HAP-1 (cell line): ENCODE results near the gene CTDSP2.

Experiments
- DNase-seq, 2 experiments: peaks; one replicate each; pipeline ENCODE4 v3.0.0-alpha.2; 2016 to 2020; ENCODE audit warnings: low spot score in 2 of 2
- H3K27me3 ChIP-seq: fragments of 250-450 bp; sonication (Bioruptor Pico); 2 replicates; pipeline ENCODE4 v1.5.1; 2020; ENCODE audit warnings: low read depth, mild to moderate bottlenecking, moderate library complexity
- H3K36me3 ChIP-seq: fragments of 250-450 bp; sonication (Bioruptor Pico); replicated peaks from 2 replicates; pipeline ENCODE4 v1.5.1; 2020; ENCODE audit warnings: mild to moderate bottlenecking
- H3K4me1 ChIP-seq: fragments of 250-450 bp; sonication (Bioruptor Pico); 2 replicates; pipeline ENCODE4 v1.5.1; 2020; ENCODE audit warnings: mild to moderate bottlenecking
- H3K4me3 ChIP-seq: fragments of 250-450 bp; sonication (Bioruptor Pico); 2 replicates; pipeline ENCODE4 v1.5.1; 2020; ENCODE audit warnings: mild to moderate bottlenecking, moderate library complexity
- H3K9me3 ChIP-seq: fragments of 250-450 bp; sonication (Bioruptor Pico); 2 replicates; pipeline ENCODE4 v1.5.1; 2020; ENCODE audit warnings: mild to moderate bottlenecking, moderate library complexity
- in situ Hi-C: fragments of 300-500 bp; cut with MboI; formaldehyde crosslinking; loops from 3 replicates; pipeline ENCODE4 v1.14.3; 2020; ENCODE audit warnings: low sequenced_read_pairs, inconsistent platforms, mixed read lengths

The CTDSP2 gene

DNA sequence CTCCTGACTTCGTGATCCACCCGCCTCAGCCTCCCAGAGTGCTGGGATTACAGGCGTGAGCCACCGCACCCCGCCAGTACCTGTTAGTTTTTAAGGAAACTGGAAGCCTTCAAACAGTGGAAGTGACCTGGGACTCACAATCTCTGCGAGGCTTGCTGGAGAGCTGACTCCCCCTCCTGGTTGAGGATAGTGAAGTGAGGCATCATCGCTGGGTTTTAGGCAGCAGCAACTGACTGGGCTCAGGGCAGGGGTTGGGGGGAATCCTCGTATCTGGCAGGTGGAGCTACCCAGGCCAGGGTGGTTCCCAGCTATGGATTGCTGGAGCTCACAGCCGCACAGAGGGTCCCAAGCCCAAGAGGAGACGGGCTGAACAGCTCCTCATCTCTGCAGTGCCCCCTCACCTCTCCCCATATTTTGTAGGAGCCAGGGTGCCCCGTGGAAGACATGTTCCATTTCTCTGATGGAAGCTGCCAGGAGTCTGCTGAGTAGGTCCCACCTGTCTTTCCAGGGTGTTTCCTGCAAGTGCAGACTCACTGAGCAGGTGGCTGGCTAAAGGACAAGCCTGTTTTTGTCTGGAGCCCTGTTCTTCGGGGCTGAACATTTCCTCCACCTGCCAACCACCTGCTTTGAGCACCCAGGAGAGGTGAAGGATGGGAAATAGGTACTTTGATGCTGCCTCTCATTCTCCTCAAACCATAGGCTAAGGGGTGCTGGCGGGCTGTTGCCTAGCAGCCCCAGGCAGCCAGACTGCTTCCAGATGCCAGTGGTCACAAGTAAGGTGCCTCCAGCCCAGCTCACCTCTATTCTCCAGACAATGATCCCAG lies 31.1 kb downstream of the CTDSP2 start:
- no peaks in the 10 kb centered on the region; the same call in 1 of the 2 replicates for H3K36me3 ChIP-seq
- in situ Hi-C loops, result no loop called here
- H3K9me3 ChIP-seq, result no peaks in the 10 kb centered on the region
- H3K4me1 ChIP-seq, result no peaks in the 10 kb centered on the region
- H3K27me3 ChIP-seq, result no peaks in the 10 kb centered on the region
- no peak overlapping the region for H3K4me3 ChIP-seq
- no peak for DNase-seq

DNA sequence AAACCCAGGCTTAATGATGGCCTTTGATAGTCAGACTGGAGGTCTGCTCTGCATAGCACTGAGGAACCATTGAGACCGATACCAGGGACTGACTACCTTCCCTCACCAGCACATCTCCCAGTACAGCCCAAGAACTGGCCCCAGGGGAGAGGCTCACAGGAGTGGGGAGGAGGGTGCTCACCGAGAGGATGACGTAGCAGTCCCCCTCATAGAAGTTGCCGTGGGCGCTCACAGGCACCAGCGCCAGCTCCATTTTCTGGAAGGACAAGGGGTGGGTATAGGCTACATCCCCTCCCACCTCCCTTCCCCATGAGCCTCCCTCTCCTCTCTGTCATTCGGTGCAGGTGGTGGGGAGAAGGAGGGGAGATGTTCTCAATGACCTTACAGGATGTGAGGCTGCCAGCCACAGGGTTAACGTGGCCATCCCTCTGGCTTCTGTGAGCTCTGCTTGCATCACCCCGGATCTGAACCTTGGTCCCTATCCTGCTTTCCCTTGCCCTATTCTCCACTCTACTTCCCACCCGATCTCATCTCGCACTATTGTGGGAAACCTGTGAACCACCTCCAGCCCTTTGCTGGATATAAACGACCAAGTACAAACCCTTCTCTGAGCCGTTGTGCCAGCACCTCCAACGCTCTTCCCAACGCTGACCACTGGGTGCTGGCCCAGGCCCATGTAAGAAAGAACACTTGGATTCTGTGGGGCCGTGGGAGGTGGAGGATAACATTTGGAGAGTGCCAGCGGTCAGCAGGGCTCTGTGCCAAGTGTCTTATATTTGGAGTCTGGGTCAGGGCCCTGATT lies 32.4 kb downstream of the CTDSP2 start:
- H3K4me1 ChIP-seq, result no peaks in the 10 kb centered on the region
- in situ Hi-C loops, result no loop called here
- no peaks in the 10 kb centered on the region for H3K9me3 ChIP-seq
- no peaks in the 10 kb centered on the region for H3K27me3 ChIP-seq
- no peaks in the 10 kb centered on the region; the same call in 1 of the 2 replicates for H3K36me3 ChIP-seq
- no peak for DNase-seq
- no peak overlapping the region for H3K4me3 ChIP-seq

DNA sequence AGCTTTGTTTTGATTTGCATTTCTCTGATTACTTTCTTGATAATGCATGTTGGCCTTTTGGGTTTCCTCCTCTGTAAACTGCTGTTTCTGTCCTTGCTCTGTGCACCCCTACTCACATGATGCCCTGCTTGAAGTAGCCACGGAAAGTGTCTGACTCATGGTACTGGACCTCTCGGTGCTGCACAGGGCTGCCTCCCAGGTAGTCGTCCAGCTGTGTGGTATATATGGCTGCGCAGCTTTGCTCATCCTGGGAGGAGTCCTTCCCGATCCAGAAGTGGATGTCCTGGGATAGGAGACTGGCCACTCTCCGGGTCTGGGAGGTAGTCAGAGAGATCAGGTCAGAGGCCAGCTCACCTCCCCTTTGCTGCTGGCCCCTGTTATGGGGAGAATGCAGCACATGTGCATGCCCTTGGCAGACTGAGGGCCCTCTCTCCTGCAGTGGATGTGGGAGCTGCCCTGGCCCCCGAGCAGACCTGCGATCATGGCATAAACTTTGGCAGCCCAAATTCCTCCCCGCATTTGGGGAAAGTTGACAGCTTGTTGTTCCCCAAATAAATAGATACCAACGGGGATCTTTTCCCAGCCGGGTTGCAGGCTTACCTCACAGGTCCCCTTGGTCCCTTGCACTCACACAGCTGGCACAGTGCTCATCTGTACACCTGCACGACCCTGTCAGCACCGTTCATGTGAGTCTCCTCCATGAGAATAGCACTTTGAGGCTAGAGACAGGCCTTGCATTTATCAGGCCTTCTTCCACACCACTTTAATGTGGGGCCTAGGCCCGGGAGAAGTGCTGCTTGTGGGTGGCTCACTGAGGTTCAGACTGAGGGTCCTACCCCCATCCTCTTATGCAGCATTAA lies 33.2 kb downstream of the CTDSP2 start:
- Histone ChIP-seq H3K4me3 (no peak overlapping the region), H3K27me3 (no peaks in the 10 kb centered on the region), H3K36me3 (no peaks in the 10 kb centered on the region; the same call in 1 of the 2 replicates), H3K9me3 (no peaks in the 10 kb centered on the region), H3K4me1 (no peaks in the 10 kb centered on the region)
- in situ Hi-C loops, result no loop called here
- no peak for DNase-seq

DNA sequence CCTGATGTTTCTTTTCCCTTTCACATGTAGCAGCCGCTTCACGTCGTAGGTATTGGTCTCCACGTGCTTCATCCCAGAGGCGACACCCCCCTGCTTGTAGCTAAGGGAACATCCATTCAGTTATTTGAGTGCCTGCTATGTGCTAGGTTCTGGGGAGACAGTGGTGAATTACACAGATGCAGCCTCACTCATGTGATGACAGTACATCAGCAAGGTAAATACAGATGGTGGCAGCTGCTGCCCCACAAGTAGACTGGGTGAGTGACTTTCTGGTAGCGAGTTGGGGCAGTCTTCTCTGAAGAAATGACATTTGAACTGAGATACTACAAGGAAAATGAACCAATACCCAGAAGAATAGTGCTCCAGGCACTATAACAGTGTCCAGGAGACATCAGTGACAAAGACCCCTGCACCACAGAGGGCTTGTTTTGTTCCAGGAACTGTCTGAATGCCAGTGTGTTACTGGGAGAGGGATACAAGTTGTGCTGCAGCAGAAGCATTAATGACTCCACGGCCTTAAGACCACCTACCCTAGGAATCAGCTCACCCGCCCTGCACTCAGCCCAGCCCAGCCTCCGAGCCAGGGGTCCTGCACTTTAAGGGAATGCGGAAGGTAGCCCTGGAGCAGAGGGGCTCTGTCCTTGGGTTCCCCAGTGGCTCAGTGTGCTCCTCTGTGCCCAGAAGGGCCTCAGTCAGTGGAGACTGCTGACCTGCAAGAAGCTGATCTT lies 35.3 kb downstream of the CTDSP2 start:
- Histone ChIP-seq H3K4me1 (no peaks in the 10 kb centered on the region), H3K4me3 (no peak overlapping the region), H3K36me3 (no peaks in the 10 kb centered on the region; the same call in 1 of the 2 replicates), H3K27me3 (no peaks in the 10 kb centered on the region), H3K9me3 (no peaks in the 10 kb centered on the region)
- in situ Hi-C loops, result no loop called here
- no peak for DNase-seq

DNA sequence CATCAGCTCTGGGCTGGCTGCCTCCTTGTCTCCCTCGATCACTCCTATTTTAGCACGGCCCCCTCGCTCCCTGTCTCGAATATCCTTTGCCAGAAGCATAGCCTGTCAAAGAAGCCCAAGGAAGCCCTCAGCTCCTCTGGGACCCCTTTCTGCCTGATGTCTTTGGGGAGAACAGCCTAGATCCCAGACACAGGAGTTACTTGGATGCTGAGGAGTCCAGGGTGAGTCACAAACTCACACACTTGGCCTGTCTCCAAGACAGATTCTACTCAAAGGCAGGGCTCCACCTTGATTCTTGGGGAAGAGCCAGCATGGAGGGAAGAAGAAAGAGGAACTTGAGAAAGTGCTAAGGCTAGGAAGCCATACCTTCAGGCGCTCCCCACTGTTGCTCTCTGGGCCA lies 36.1 kb downstream of the CTDSP2 start:
- no peak for DNase-seq
- H3K4me1 ChIP-seq, result no peaks in the 10 kb centered on the region
- H3K27me3 ChIP-seq, result no peaks in the 10 kb centered on the region
- in situ Hi-C loops, result no loop called here
- H3K9me3 ChIP-seq, result no peaks in the 10 kb centered on the region
- H3K4me3 ChIP-seq, result no peak overlapping the region
- H3K36me3 ChIP-seq, result no peaks in the 10 kb centered on the region; the same call in 1 of the 2 replicates

DNA sequence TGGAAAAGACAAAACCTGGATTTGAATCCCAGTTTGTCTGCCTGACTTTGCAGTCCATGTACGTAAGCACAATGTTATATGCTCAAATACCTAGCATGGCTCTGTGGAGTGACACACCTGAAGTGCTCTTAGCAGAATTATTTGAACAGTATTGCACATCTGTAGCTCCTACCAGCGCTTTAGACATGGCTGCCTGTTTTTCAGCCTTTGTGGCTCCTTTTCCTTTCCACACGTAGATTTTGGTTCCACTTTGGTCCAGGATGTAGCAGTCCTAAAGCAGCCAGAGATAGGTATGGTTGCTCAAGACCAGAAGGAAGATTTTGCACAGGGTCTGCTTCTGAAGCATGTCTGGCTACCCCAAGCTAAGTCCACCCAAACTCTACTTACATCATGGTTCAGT lies 37.1 kb downstream of the CTDSP2 start:
- DNase-seq, result no peak
- in situ Hi-C loops, result no loop called here
- Histone ChIP-seq H3K4me3 (no peak overlapping the region), H3K27me3 (no peaks in the 10 kb centered on the region), H3K36me3 (no peaks in the 10 kb centered on the region; the same call in 1 of the 2 replicates), H3K9me3 (no peaks in the 10 kb centered on the region), H3K4me1 (no peaks in the 10 kb centered on the region)

DNA sequence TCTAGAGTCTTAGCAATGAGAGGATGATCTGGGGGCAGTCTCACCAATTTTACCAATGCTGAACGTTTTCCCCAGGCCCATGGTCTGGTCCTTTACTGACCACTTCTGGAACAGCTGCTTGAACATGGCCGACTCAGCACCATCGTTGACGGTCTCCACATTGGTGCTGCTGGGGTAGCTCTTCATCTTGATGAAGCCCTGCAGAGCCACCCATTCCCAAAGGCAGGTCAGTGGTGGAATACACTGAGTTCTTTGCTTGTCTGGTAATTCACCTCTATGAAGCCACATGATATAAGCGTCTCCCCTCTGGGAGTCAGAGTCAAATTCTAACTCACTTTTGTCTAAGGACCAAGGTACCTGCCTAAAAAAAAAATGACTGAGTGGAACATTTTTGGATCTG lies 38.2 kb downstream of the CTDSP2 start:
- Histone ChIP-seq H3K4me3 (no peak overlapping the region), H3K4me1 (no peaks in the 10 kb centered on the region), H3K27me3 (no peaks in the 10 kb centered on the region), H3K9me3 (no peaks in the 10 kb centered on the region), H3K36me3 (no peaks in the 10 kb centered on the region; the same call in 1 of the 2 replicates)
- in situ Hi-C loops, result no loop called here
- no peak for DNase-seq

DNA sequence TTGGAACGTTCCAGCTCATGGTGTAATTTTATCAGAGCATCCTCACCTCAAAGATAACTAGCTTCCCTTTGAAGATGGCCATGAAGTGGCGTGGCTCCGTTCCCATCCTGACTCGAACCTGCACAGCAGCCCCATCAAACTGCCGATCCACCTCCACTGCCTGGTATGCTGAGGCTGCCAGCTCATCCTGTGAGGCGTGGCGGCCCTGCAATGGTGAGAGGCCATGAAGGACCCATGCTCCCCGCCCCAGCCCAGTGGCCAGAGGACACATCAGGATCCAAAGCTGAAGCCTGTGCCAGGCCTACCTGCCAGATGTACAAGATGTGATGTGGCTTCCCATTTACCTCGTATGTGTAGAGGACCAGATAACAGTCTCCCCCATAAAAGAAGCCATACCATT lies 39.2 kb downstream of the CTDSP2 start:
- no peaks in the 10 kb centered on the region; the same call in none of the 2 replicates for H3K36me3 ChIP-seq
- no peak for DNase-seq
- in situ Hi-C loops, result no loop called here

DNA sequence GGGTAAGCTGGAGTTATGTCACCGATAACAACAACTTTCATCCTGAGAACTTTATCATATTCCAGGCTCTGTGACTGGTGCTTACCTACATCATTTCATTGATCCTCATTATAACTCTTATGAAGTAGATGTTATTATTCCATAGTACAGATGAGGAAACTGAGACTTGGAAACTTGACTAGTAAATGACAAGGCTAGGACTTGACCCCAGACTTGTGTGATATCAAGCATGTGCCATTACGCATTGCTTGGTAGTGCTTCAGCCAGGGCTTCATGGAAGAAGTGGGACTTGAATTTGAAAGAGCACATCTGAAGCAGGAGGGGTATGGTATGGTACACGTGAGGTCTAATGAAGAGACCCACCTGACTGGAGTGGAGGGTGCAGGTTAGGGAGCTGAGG lies 39.9 kb downstream of the CTDSP2 start:
- Histone ChIP-seq H3K4me3 (no peak overlapping the region), H3K36me3 (no peaks in the 10 kb centered on the region; the same call in none of the 2 replicates), H3K4me1 (no peaks in the 10 kb centered on the region), H3K9me3 (no peaks in the 10 kb centered on the region), H3K27me3 (no peaks in the 10 kb centered on the region)
- in situ Hi-C loops, result no loop called here
- DNase-seq, result no peak

More for the DNA sequence above, 39.2 kb downstream of the CTDSP2 start:
- Histone ChIP-seq H3K4me1 (no peaks in the 10 kb centered on the region), H3K27me3 (no peaks in the 10 kb centered on the region), H3K4me3 (no peak overlapping the region), H3K9me3 (no peaks in the 10 kb centered on the region)

DNA sequence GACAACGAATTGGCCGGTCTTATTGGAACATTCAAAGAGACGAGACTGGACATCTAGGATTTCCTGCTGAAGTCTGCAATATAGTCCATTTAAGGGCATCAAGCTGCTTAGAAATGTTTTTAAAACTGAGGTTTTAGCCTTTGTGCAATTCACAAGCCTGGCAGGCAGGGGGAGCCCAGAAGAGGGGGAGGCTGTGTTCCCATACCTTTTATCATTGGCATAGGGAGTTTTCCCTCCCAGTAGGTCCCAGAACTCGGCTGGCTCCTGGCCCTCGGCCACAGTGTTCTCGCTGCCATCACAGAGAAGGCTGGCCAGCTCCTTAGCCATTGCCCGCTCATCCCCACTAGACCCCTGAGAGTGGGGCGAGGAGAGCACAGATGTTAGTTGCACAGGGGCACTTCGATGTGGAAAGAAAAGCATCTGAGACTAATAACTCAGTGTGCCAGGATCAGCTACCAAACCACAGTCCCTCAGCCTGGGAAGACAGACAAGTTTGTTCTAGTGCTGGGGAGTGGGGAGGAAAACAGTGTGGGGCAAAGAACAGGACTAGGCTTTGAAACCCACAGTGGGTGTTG lies 43.1 kb downstream of the CTDSP2 start:
- Histone ChIP-seq H3K9me3 (no peaks in the 10 kb centered on the region), H3K27me3 (no peaks in the 10 kb centered on the region), H3K36me3 (peaks cover 3% of the 10 kb centered on the region), H3K4me1 (no peaks in the 10 kb centered on the region), H3K4me3 (no peak overlapping the region)
- DNase-seq, result peak; percentile 42 to 66
- in situ Hi-C loops, result no loop called here

DNA sequence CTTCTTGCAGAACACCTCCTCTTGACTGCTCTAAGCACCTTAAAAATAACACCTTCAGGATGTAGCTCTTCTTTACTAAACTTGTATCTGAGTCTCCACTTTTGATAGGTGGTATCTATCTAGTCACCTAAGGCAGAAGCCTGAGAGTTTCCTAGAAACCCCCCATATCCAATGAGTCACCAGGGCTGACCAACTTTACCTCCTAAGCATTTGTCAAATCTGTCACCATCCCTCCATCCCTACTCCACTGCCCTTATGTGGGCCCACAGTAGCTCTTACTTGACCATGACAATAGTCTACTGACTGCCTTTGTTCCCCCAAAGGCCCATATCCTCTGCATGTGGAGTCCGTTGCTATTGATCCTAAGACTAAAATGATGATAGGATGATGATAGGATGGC lies 43.9 kb downstream of the CTDSP2 start:
- in situ Hi-C loops, result no loop called here
- Histone ChIP-seq H3K4me1 (no peaks in the 10 kb centered on the region), H3K9me3 (no peaks in the 10 kb centered on the region), H3K36me3 (peaks cover 3% of the 10 kb centered on the region), H3K4me3 (no peak overlapping the region), H3K27me3 (no peaks in the 10 kb centered on the region)
- DNase-seq, result no peak

DNA sequence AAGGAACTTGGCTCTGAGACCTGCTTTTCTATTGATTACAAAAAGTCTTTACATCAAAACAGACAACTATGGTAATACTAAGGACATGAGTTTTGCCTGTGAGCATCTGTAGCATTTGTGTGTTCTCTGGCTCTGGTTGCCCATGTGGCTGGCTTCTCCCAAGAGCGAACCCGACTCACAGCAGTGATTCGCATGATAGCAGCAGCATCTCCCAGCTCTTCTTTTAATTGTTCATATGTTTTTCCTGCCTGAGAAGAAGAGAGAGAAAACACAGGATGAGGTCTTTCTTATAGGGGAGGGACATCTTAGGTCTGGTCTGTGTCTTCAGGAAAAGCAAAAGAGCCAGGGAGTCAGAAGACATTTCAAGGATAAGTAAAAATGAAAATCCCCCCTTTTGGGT lies 45.6 kb downstream of the CTDSP2 start:
- in situ Hi-C loops, result no loop called here

DNA sequence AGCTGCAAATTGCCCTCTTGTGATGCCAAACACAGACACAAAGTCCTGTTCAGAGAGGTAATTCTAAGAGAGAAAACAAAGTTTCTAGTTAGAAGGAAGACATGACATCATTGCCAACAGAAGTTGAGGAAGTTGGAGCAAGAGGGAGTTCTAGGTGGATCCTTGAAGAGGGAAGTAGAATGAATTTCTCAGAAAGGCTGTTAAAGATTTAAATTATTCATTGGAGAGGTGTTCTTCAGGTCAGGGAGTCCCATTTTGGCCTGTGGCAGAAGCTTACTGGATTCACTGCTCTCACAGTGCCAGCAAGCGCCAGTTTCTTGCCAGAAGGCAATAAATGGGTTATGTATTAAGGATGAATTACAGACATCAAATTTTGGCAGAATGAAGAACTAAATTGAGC lies 48.6 kb downstream of the CTDSP2 start:
- in situ Hi-C loops, result no loop called here
- no peak for DNase-seq
- H3K4me1 ChIP-seq, result no peaks in the 10 kb centered on the region
- H3K36me3 ChIP-seq, result peaks cover 37% of the 10 kb centered on the region
- H3K27me3 ChIP-seq, result no peaks in the 10 kb centered on the region
- H3K9me3 ChIP-seq, result no peaks in the 10 kb centered on the region
- no peak overlapping the region for H3K4me3 ChIP-seq

More for the DNA sequence above, 45.6 kb downstream of the CTDSP2 start:
- no peak overlapping the region for H3K4me3 ChIP-seq
- no peaks in the 10 kb centered on the region for H3K4me1 ChIP-seq
- H3K9me3 ChIP-seq, result no peaks in the 10 kb centered on the region
- DNase-seq, result no peak
- H3K27me3 ChIP-seq, result no peaks in the 10 kb centered on the region
- peaks cover 11% of the 10 kb centered on the region for H3K36me3 ChIP-seq
